ENCODE data around the gene ATAT1. TPM values are rescaled to one million over a fixed set of nuclear protein-coding genes. Genes with fewer than 3 reads are reported as not detected.
A peak's percentile ranks its signal among the peaks of the same experiment; 100 is the strongest.

ATAT1 gene
- total and polyA plus RNA-seq, 2 of the 13 experiments (the other 11 are each of a cell fraction or from before 2014, with no cell fraction given), result 9.2 to 23.6 TPM

DNA sequence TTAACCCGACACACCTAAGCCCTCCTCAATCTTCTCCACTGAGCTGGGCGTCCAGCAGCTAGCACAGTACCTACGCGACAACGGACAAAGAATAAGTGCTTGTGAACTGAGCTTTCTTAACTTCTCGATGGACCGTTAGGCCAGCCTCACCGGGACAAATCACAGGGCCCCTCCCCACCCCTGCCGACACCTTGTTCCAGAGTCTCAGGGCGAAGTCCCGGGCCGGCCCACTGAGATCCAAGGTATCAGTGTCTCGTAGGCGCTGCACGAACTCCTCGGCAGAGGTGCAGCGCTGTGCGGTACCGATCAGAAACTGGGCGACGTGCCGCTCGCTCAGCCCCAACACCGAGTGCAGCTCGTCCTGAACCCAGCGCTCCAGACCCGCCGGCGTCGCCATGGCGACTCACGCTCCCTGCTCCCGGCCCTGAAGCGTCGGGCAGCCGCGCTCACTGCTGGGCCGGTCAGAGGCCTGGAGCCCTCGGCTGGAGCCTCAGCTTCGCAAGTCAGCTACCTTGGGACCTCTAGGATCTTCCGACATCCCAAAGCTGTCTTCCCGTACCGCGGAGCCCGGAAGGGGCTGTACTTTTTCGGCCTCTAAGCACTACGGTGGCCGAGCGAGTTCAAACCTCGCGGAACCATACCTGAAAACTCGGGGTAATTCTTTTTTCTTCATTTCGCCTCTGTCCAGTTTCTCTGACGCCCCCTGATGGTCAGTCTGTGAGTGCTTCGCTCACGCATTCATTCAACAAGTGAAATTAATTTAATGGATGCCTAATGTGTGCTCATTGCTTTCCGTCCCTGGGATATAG lies 46.0 kb downstream of the ATAT1 start, which contains the start of gene DHX16 (continued):
- TF ChIP-seq, protein P1, sequence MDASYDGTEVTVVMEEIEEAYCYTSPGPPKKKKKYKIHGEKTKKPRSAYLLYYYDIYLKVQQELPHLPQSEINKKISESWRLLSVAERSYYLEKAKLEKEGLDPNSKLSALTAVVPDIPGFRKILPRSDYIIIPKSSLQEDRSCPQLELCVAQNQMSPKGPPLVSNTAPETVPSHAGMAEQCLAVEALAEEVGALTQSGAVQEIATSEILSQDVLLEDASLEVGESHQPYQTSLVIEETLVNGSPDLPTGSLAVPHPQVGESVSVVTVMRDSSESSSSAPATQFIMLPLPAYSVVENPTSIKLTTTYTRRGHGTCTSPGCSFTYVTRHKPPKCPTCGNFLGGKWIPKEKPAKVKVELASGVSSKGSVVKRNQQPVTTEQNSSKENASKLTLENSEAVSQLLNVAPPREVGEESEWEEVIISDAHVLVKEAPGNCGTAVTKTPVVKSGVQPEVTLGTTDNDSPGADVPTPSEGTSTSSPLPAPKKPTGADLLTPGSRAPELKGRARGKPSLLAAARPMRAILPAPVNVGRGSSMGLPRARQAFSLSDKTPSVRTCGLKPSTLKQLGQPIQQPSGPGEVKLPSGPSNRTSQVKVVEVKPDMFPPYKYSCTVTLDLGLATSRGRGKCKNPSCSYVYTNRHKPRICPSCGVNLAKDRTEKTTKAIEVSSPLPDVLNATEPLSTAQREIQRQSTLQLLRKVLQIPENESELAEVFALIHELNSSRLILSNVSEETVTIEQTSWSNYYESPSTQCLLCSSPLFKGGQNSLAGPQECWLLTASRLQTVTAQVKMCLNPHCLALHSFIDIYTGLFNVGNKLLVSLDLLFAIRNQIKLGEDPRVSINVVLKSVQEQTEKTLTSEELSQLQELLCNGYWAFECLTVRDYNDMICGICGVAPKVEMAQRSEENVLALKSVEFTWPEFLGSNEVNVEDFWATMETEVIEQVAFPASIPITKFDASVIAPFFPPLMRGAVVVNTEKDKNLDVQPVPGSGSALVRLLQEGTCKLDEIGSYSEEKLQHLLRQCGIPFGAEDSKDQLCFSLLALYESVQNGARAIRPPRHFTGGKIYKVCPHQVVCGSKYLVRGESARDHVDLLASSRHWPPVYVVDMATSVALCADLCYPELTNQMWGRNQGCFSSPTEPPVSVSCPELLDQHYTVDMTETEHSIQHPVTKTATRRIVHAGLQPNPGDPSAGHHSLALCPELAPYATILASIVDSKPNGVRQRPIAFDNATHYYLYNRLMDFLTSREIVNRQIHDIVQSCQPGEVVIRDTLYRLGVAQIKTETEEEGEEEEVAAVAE (CRISPR knock-in tag; IDR thresholded peaks at IDR 0.05; ENCODE audit: borderline replicate concordance), result peak; percentile 73; the same call in 1 of the 2 replicates
- TF ChIP-seq, protein P2, sequence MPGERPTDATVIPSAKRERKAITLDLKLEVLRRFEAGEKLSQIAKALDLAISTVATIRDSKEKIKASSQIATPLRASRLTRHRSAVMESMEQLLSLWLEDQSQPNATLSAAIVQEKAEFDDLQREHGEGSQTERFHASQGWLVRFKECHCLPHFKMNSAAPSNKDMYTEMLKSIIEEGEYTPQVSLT (CRISPR knock-in tag; IDR thresholded peaks at IDR 0.05; ENCODE audit: borderline replicate concordance, low read depth), result no peak
- TF ChIP-seq, protein P3, sequence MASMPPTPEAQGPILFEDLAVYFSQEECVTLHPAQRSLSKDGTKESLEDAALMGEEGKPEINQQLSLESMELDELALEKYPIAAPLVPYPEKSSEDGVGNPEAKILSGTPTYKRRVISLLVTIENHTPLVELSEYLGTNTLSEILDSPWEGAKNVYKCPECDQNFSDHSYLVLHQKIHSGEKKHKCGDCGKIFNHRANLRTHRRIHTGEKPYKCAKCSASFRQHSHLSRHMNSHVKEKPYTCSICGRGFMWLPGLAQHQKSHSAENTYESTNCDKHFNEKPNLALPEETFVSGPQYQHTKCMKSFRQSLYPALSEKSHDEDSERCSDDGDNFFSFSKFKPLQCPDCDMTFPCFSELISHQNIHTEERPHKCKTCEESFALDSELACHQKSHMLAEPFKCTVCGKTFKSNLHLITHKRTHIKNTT (CRISPR knock-in tag; IDR thresholded peaks at IDR 0.05), result no peak
- TF ChIP-seq FOXJ3 (CRISPR knock-in tag; IDR thresholded peaks at IDR 0.05; ENCODE audit: borderline replicate concordance) (peak; percentile 80; the same call in 1 of the 2 replicates), NKX3-1 (CRISPR knock-in tag; IDR thresholded peaks at IDR 0.05) (peak; percentile 45; the same call in 1 of the 2 replicates), SAP130 (CRISPR knock-in tag; IDR thresholded peaks at IDR 0.05; ENCODE audit: low read depth) (peak; percentile 98), HNF4G (IDR thresholded peaks at IDR 0.05; ENCODE audit: borderline replicate concordance, low read depth, low read length) (no peak), HNF4G (CRISPR knock-in tag; IDR thresholded peaks at IDR 0.05; ENCODE audit: borderline replicate concordance, low read depth) (no peak), ZNF382 (CRISPR knock-in tag; IDR thresholded peaks at IDR 0.05; ENCODE audit: borderline replicate concordance) (no peak), ZNF674 (CRISPR knock-in tag; IDR thresholded peaks at IDR 0.05; ENCODE audit: low read depth) (no peak), ZNF253 (CRISPR knock-in tag; IDR thresholded peaks at IDR 0.05; ENCODE audit: borderline replicate concordance) (no peak), GPN1 (CRISPR knock-in tag; IDR thresholded peaks at IDR 0.05; ENCODE audit: borderline replicate concordance) (0 out of 2 replicates have a peak, but pooled peaks have one; percentile 27)
- TF ChIP-seq, protein P4, sequence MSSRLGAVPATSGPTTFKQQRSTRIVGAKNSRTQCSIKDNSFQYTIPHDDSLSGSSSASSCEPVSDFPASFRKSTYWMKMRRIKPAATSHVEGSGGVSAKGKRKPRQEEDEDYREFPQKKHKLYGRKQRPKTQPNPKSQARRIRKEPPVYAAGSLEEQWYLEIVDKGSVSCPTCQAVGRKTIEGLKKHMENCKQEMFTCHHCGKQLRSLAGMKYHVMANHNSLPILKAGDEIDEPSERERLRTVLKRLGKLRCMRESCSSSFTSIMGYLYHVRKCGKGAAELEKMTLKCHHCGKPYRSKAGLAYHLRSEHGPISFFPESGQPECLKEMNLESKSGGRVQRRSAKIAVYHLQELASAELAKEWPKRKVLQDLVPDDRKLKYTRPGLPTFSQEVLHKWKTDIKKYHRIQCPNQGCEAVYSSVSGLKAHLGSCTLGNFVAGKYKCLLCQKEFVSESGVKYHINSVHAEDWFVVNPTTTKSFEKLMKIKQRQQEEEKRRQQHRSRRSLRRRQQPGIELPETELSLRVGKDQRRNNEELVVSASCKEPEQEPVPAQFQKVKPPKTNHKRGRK (CRISPR knock-in tag; IDR thresholded peaks at IDR 0.05), result no peak; the same call in 1 of the 2 replicates
- TF ChIP-seq, protein P5, sequence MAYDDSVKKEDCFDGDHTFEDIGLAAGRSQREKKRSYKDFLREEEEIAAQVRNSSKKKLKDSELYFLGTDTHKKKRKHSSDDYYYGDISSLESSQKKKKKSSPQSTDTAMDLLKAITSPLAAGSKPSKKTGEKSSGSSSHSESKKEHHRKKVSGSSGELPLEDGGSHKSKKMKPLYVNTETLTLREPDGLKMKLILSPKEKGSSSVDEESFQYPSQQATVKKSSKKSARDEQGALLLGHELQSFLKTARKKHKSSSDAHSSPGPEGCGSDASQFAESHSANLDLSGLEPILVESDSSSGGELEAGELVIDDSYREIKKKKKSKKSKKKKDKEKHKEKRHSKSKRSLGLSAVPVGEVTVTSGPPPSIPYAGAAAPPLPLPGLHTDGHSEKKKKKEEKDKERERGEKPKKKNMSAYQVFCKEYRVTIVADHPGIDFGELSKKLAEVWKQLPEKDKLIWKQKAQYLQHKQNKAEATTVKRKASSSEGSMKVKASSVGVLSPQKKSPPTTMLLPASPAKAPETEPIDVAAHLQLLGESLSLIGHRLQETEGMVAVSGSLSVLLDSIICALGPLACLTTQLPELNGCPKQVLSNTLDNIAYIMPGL (CRISPR knock-in tag; IDR thresholded peaks at IDR 0.05; ENCODE audit: borderline replicate concordance in 1 of 2, low read depth in 1 of 2), result peak; percentile 95 to 97
- TF ChIP-seq, protein P6, sequence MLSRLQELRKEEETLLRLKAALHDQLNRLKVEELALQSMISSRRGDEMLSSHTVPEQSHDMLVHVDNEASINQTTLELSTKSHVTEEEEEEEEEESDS (CRISPR knock-in tag; IDR thresholded peaks at IDR 0.05; ENCODE audit: borderline replicate concordance), result 0 out of 2 replicates have a peak, but pooled peaks have one; percentile 69
